ENCODE results near the gene MBNL1.

The MBNL1 gene

DNA sequence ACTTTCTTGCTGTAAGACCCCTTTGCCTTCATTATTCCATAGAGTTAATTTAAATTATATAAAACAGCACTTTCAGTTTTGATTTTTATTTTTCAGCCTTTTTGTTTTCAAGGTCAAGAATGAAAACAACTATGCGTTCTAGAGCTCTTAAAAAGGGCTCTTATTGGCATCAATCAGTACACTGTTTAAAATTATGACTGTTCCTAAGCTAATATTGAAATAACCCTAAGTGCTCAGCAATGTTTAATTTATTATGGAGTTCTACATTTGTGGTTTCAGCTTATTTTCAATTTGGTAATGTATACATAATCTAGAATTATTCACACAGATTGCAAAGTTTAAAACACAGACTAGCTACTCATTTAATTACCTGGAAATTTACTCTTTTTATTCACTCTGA, 179.4 kb downstream of the MBNL1 start:
- DNase-seq (ENCODE audit: low spot score) = no peak

DNA sequence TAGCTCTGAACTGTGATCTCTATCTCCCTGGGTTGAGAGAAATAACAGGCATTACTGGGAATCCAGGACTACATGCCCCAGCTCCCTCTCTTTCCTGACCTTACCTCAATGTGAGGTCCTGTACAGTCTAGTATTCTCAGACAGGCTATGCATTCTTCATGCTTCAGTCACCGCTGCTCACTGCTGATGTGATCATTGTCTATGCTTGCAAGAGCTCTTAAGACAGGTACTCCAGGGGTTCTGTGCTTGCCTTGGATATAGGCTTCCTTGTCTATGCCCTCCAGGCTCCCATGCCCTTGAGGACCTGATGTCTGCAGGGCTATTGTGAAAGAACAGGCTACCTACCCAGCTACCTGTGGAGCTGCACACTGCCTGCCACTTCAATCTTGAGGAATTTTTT, 183.6 kb downstream of the MBNL1 start:
- DNase-seq (ENCODE audit: low spot score) = no peak

DNA sequence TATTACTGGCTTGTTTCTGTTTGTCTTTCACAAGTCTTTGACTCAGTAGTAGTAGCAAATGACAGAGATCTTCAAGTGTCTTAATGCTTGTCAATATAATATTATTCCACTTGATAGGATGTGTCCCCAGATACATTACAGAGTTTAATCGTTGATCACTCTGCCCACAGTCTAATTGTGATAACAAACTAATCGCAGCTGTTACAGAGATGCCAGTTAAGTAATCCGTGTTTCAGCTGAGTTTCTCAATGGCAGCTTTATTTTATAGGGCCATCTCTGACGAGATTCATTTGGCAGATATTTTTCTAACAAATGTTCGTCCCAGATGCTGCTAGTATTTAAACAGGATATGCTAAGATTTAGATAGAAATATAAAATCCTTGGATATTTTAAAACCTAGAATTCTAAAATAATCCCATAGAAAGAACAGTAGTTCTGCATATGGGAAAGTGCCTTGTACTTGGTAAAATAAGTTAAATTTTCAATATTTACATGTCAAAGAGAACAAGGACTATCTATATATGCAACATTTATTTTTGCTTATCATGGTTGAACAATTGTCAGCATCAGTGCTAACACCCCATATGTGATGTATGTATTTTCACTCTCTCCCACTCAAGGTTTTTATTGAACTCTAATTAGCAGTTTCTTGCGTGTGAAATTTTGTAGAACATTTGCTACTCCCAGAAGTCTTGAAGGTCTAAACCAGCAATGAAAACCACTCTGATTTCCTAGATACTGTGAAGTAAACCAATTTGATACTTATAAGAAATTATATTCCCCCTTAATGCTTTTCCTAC, 185.5 kb downstream of the MBNL1 start:
- no peak for DNase-seq (ENCODE audit: low spot score)

DNA sequence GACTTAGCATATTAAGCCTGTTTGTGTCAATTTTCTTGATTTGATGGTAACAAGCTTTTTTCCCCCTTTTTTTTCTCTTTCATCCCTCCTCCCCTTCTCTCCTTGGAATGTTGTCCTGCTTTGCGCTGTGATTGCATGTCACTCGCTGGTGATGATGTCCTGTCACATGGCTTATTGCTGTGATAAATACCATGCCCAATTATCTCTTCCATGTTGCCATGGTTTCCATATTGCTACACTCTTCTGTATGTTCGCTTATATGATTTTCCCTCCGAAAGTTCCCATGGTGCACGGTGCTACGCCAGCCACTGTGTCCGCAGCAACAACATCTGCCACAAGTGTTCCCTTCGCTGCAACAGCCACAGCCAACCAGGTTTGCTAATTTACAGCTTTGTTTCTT, 187.3 kb downstream of the MBNL1 start:
- DNase-seq (ENCODE audit: low spot score) = no peak

DNA sequence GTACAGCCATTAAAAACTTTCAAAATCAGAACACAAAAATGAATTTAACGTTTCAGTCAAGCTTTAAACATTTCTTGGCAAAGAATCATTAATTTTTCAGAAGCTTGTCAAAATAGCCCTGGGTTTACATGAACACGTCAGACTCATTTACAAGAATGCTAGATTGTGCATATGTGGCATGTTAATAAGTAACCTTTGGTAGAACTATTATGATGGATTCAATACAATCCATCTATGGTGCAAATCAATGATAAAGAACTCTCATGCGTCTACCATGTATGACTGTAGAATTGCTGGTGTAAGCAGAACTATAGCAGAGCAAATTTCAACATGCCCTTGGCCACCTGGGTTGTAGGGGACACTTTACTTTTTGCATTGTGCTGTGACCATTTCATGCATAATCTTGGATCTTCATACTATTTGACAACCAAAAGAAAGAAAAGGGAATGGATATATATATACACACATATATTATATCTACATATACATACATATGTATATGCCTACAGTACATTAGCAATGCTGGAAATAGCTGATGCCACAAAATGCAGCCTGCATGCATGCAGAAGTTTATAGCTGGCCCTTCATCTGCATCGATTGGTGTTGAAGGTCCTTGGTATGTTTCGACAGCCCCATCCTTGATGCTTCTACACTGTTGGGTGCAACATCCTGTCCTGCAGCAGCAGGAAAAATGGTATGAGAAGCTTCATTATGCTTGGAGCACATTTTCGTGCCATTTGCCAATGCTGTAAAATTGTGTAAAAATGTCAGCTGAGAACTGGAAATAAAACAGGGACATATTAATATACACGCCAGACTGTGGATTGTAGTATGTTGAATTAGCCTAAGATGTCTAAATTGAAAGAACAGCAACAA, 189.0 kb downstream of the MBNL1 start:
- DNase-seq (ENCODE audit: low spot score) = no peak

DNA sequence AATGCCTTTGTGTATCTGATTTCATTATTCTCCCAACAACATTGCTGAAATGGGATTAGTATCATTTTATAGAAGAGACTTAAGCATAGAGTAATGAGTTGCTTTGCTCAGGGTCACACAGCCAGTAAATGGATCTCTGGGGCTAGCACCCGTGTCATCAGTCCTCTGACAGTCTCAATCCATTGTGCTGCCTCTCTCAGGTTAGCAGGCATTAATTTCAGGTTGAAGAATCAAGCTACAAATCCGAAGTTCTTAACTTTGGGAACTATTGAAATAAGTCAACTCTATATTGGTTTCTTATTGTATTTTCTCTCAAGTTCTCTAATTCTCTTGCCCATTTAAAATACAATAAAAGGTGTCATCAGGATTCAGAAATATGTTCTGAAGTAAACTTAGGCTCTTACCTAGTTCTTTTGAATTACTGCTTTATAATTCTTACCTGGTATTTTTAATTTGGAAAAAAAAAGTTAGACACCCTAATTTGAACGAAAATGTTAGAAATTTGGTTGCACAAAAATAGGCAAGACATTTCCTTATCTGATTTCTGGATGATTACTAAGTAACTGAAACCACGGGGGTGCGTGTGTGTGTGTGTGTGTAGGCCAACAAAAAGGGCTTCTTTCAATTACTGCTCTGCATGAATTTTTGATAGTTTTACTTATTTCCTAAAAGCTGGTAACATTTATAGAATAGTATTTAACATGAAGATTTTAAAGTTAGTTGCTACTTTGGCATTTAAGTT, 189.8 kb downstream of the MBNL1 start:
- DNase-seq (ENCODE audit: low spot score) = no peak

DNA sequence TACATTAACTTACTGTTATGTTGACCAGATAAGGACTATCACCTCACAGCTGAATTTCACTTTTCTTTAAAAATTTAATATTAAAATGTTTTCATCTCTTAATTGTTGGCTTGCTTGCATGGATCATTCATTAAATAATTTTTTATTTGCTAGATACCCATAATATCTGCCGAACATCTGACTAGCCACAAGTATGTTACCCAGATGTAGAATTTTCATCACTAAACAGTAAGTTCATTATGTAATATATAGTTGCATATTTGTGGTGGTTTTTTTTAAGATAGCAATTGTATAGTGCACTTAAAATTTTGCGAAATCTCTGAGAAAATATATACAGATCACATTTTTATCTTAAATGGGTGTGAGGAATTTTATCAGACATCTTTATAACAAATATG, 190.4 kb downstream of the MBNL1 start:
- DNase-seq (ENCODE audit: low spot score) = no peak

DNA sequence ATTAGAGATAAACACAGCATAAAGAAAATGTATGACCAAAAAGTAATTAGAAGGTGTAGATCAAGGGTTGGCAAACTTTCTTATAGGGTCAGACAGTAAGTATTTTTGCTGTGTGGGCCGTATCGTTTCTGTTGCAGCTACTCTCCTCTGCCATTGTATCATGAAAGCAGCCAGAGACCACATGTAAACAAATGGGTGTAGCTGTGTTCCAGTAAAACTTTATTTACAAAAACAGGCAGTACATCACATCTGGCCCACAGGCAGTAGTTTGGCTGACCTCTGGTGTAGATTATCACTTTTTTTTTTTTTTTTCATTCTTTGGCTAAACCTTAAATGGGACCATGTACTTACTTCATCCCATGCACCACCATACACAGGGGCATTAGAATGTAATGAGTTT, 190.8 kb downstream of the MBNL1 start:
- no peak for DNase-seq (ENCODE audit: low spot score)

DNA sequence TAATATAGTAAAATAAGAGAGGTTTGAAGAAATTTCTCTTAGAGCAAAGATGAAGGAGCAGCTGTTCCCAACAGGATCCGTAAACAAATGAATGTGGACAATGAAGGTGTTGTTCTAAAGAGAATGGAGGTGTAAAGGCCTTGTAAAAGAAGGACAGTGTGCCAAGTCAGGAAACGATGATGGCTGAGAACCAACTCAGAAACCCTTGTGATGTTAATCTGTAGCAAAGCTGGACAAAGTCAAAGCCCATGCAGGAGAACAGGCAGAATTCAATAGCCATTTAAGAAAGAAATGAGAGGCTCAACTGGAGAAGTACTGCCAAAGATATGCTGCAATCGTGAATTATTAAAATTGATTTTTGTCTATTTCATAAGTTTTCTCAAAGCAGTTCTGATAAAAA, 192.2 kb downstream of the MBNL1 start:
- DNase-seq (ENCODE audit: low spot score) = no peak

DNA sequence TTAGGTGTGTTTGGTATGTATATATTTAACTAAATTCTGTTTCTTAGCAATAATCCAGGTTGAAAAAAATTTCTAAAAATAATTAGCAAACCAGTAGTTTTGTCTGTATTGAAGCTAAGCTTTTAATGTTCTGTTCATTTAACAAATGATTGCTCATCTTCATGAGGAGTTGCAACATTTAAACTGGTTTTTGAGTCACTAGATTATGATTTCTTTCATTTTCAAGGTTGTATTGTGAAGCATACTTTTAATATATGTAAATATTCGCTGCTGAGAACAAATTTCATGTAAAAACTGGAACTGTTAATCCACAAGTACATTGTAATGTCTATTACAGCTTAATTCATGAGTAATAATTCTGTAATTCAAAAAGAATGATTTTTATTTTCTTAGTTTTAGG, 192.7 kb downstream of the MBNL1 start:
- no peak for DNase-seq (ENCODE audit: low spot score)

DNA sequence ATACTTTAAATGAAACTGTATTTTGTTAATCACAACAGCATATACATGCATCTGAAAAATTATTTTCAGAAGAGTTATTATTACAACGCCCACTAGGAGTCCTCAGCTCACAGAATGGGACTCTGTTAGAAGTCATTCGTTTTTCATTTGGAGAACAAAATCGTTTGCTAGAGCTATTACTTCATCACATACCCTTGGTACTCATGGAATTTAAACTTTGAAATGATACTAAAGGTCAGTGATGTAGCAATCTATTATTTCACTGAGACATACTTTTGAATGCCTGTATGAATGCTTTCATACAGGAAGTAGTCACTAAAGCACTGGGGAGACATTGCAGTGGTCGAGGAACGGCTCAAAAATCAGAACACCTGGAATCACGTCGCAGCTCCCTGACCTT, 198.1 kb downstream of the MBNL1 start:
- DNase-seq (ENCODE audit: low spot score) = peak; percentile 21

DNA sequence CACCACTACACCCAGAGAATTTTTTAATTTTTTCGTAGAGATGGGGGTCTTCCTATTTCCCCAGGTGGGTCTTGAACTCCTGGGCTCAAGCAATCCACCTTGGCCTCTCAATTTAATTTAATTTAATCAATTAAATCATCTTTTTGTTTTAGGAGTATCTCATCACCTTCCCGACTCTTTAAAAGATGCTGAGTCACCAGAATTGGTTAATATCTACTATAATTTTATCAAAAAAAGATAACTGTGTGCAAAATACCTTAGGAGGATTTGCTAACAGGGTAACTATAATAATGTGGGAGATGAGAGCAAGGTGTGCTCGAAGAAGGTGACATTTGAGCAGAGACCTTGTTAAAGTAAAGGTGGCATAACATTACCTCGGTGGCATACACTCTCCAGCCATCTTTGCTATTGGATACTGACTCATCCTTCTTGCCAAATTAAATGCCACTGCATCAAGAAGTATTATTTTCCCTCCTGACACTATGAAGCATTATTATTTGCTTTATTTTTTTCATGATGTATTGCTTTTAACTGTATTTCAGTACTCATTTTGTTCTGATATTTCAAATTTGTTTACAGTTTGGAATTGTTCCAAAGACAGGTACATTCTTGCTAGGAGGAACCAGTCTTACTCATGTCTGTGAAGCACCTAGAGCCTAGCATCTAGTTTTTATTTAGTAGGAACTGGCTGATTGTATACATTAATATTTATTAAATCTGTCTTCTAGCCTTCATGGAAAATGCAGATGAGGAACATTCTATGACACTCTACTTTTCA, 200.7 kb downstream of the MBNL1 start:
- no peak for DNase-seq (ENCODE audit: low spot score)

DNA sequence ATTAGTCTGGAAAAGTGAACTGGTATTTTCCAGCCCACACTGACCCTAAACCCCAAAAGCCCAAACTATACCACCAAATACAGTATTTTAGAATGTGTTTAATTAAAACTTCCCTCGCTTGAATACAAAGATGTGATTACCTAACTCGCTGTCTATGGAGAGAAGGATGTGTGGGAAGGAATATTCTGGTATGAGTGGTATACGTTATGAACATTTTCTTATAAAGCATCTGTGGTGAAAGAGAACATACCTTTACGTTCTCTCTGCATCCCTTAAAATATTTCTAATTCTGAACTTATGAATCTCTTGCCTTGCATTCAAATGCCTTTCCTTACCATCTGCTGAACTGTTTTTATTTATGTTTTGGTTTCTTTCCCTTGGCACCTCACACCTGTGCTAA, 201.4 kb downstream of the MBNL1 start:
- DNase-seq (ENCODE audit: low spot score) = no peak

DNA sequence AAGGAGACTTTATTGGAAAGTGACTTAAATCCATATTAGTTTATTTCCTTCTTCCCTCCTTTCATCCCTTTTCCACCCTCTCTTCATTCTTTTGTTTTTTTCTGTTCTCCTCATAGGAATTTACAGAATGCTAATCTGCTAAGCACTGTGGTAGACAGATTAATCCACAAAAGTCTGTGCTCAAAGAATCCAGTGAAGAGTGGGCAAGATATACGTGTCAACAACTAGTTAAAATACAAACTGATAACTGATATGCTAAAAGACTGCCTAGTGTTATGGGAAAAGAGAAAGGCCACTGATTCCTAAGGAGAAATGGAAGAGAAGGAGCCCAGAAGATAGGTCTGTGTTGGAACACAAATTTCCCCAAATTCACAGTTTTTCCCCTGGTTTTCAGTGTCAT, 202.2 kb downstream of the MBNL1 start:
- no peak for DNase-seq (ENCODE audit: low spot score)

DNA sequence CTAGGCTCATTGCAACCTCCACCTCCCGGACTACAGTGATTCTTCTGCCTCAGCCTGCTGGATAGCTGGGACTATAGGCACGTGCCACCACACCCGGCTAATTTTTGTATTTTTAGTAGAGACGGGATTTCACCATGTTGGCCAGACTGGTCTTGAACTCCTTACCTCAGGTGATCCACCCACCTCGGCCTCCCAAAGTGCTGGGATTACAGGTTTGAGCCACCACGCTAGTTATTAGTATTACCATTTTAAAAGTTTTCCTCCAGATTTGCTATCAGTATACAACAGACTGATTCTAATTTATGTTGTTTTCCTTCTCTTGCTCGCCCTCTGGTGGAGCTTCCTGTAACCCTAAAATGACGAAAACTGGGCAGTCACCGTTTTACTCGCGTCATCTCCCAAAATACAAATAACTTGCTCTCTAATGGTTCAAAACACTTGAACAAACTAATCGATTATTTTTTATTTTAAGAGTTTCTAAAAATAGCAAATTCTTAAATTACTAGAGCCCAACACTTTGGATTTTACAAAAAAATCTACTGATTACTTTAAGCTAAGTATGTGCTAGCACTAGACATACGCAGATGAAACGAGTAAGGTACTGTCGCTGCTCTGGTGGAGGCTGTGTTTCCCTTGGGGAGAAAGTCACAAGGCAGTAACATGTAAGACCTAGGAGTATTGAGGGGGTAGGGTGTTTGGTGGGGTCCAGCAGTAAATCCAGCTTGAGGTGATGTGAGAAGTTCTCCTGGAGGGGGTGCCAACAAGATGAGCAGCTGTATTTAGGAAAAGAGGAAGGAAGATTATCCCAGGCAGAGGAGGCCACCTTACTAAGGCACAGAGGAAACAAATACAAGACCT, 203.3 kb downstream of the MBNL1 start:
- DNase-seq (ENCODE audit: low spot score) = peak; percentile 40

DNA sequence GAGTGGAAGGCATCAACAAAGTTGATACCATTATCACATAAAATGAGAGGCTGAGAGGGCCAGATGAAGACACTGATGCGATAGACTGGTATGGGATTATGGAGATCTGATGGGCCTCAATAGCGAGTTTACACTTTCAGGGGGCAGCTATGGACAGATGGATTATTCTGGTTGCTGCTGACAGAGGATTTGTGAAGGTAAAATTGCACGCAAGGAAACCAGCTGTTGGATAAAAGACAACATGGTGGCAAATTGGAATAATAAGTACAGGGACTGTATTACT, 203.9 kb downstream of the MBNL1 start:
- DNase-seq (ENCODE audit: low spot score) = no peak

DNA sequence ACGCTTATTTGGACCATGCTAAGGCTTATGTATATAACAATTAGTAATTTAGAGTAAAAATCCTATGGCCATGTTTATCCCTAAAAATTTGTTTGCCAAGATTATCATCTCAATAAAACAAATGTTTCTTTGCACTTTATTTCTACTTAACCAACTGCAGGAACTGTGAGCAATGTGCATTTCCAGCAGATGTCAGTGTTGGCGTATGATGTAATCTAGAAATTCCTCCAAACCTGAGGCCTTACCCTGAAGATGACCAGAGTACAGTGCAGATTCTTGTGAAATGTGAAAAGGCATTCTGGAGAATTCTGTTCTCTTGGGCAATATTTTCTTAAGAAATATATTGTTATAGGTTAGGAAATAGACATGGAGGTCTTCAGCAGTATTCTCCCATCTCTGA, 205.9 kb downstream of the MBNL1 start:
- peak; percentile 50 for DNase-seq (ENCODE audit: low spot score)

DNA sequence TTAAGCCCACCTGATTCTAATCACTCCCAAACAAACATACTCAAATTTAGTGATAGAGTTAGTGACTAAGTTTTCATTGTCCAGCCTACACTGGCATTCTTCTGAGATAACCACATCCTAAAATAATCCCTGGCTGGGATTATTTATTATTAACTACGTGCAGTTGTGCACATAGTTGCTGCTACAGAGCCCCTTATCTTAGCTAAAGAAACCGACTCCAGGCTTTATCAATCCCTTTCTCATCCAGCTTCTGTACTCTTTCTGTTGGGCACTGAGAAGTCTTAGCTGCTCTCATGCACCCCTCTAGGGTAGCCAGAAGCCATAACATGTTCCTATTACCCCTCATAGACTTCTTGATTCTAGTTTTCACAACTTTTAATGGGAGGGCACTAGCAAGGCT, 208.7 kb downstream of the MBNL1 start:
- DNase-seq (ENCODE audit: low spot score) = no peak

DNA sequence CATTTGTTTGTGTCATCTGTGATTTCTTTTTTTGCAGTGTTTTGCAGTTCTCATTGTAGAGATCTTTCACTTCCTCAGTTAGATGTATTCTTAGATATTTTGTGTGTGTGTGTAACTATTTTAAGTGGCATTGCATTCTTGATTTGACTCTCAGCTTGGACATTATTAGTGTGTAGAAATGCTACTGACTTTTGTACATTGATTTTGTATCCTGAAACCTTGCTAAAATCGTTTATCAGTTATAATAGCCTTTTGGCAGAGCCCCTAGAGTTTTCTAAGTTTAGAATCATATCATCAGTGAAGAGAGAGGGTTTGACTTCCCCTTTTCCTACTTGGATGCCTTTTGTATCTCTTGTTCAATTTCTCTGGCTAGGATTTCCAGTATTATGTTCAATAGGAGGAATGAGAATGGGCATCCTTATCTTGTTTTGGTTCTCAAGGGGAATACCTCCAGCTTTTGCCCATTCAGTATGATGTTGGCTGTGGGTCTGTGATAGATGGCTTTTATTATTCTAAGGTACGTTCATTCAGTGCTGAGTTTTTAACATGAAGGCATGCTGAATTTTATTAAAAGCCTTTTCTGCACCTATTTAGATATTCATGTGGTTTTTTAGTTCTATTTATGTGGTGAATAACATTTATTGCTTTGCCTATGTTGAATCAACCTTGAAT, 211.7 kb downstream of the MBNL1 start:
- DNase-seq (ENCODE audit: low spot score) = no peak

DNA sequence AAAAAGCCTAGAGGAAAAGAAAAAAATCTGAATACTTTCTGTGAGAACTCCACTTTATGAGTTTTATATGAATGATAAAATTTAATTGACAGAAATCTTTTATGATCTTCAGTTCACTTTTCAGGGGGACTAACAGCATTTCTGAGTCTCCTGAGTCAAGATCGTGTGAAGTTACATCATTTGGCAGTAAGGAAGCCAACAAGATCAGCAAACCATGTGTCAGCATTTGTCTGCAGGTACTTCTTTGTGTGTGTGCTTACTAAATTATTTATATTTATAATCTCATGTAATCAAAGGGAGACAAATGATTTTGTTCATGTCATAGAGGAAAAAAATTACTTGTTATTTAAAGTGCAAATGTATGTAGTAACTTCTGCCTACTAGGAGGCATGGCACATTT, 217.6 kb downstream of the MBNL1 start:
- no peak for DNase-seq (ENCODE audit: low spot score)

DNA sequence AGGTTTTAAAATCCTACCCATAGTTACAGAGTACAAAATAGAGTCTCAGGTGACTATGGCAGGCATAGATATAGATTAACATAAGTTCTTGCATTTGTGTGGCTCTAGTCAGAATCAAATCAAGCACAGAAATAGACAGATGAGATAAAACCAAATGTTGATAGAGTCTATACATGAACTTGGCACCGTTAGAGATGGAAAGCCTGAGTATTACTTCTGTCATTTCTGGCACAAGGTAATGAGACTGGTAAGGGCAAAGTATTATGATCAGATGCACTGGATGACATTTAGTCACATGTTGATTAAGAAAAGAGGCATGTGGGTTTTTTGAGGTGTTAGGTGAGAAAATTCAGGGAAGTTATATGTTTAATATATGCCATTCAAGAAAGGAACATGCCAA, 219.7 kb downstream of the MBNL1 start:
- no peak for DNase-seq (ENCODE audit: low spot score)
